ENCODE data around the gene B4GALT3. TPM values are rescaled to one million over a fixed set of nuclear protein-coding genes. Genes with fewer than 3 reads are reported as not detected.

The B4GALT3 gene
- total RNA-seq, 3 donors from 2014 or later, result 23.4 to 41.3 (median 29.4) TPM

DNA sequence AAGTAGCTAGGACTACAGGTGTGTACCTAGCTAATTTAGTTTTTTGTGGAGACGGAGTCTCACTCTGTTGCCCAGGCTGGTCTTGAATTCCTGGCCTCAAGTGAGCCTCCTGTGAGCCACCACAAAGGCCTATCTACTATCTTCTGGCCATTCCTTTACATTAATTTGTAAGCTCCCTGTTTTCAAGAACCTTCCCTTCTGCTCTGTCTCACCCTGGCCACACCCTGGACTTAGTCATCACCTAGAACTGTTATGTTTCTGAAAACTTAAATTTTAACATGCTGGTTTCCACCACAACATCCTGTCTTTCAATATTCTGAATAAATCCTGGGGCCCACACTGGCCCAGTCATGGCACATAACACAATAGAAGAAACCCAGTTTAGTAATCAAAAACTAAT, 4.9 kb upstream of the B4GALT3 start:
- TF ChIP-seq POLR2A (IDR thresholded peaks at IDR 0.05) (no peak), POLR2AphosphoS5 (IDR thresholded peaks at IDR 0.05) (no peak)
- TF ChIP-seq, protein P1, sequence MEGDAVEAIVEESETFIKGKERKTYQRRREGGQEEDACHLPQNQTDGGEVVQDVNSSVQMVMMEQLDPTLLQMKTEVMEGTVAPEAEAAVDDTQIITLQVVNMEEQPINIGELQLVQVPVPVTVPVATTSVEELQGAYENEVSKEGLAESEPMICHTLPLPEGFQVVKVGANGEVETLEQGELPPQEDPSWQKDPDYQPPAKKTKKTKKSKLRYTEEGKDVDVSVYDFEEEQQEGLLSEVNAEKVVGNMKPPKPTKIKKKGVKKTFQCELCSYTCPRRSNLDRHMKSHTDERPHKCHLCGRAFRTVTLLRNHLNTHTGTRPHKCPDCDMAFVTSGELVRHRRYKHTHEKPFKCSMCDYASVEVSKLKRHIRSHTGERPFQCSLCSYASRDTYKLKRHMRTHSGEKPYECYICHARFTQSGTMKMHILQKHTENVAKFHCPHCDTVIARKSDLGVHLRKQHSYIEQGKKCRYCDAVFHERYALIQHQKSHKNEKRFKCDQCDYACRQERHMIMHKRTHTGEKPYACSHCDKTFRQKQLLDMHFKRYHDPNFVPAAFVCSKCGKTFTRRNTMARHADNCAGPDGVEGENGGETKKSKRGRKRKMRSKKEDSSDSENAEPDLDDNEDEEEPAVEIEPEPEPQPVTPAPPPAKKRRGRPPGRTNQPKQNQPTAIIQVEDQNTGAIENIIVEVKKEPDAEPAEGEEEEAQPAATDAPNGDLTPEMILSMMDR (IDR thresholded peaks at IDR 0.05), result no peak
- no peaks in the 10 kb centered on the region for H3K4me1 ChIP-seq
- no peak for DNase-seq (ENCODE audit: low spot score in 2 of 2)
- H3K36me3 ChIP-seq, result no peaks in the 10 kb centered on the region
- intact Hi-C loops (cut with DNase I; ENCODE audit: low total_unique reads), result no loop called here
- no peak overlapping the region for H3K27ac ChIP-seq
- no peaks in the 10 kb centered on the region for H3K27me3 ChIP-seq
- H3K4me3 ChIP-seq, result no peak overlapping the region
- no peaks in the 10 kb centered on the region for H3K9me3 ChIP-seq

DNA sequence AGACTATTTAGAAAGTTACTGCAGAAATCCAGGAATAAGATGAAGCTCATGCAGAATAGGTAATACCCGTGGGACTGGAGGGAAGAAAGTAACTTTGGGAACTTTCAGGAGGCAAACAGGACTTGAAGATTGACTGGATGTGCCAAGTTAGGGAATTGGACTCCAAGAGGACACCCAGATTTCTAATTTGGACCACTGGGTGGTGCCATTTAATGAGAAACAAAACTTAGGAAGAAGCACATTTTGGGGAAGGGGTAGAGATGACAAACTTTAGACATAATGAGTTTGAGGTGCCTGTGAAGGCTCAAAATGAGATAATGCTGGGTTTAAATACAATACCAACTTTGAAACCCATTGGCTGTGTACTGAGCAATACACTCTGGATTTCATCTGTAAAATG, 3.3 kb upstream of the B4GALT3 start:
- Histone ChIP-seq H3K4me3 (no peak overlapping the region), H3K36me3 (no peaks in the 10 kb centered on the region), H3K27me3 (no peaks in the 10 kb centered on the region), H3K27ac (no peak overlapping the region), H3K4me1 (no peaks in the 10 kb centered on the region), H3K9me3 (no peaks in the 10 kb centered on the region)
- intact Hi-C loops (cut with DNase I; ENCODE audit: low total_unique reads), result no loop called here
- no peak for DNase-seq (ENCODE audit: low spot score in 2 of 2)
- TF ChIP-seq POLR2A (IDR thresholded peaks at IDR 0.05) (no peak), POLR2AphosphoS5 (IDR thresholded peaks at IDR 0.05) (no peak)
- TF ChIP-seq, protein P1 (IDR thresholded peaks at IDR 0.05), result no peak

DNA sequence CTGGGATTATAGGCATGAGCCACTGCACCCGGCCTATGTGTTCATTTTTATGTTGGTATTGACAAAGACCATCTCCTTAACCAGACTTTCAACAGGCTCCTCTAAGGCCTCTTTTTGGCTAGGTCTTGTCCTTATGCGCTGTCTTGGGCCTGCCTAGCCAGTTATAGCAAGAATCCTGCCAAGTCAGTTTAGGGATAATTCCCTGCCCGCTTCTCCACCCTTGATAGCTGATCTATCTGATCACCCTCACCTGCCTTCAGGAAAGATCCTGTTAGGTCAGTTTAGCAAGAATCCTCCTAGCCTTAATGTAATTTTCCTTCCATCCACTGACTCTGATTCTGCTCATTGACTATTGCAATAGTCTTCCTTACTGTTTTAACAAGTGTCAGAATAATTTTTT, 2.4 kb upstream of the B4GALT3 start:
- no peaks in the 10 kb centered on the region for H3K9me3 ChIP-seq
- no peak overlapping the region for H3K27ac ChIP-seq
- no peaks in the 10 kb centered on the region for H3K36me3 ChIP-seq
- no peaks in the 10 kb centered on the region for H3K4me1 ChIP-seq
- no peak for DNase-seq (ENCODE audit: low spot score in 2 of 2)
- TF ChIP-seq POLR2AphosphoS5 (IDR thresholded peaks at IDR 0.05), result no peak
- TF ChIP-seq, protein P1 (IDR thresholded peaks at IDR 0.05), result no peak
- TF ChIP-seq POLR2A (IDR thresholded peaks at IDR 0.05), result no peak
- H3K27me3 ChIP-seq, result no peaks in the 10 kb centered on the region
- H3K4me3 ChIP-seq, result no peak overlapping the region
- intact Hi-C loops (cut with DNase I; ENCODE audit: low total_unique reads), result no loop called here

DNA sequence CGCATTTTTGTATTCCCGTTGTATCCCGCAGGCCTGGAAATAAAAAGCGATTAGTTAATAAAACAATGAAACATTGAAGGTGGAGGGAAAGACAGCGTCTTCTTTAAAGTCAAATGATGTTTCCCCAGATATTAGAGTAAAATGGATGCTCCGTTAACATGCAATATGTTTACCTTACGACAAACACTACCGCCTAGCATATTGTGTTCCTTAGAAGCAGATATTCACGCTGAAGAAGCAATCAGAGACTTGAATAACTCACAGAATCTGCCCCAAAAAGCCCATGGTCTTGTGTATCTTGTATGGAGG, 583 bp upstream of the B4GALT3 start:
- H3K9me3 ChIP-seq, result no peaks in the 10 kb centered on the region
- H3K27me3 ChIP-seq, result no peaks in the 10 kb centered on the region
- H3K27ac ChIP-seq, result peak overlapping the region; percentile 91 to 96
- H3K4me3 ChIP-seq, result peak overlapping the region; percentile 80 to 86 (median 83)
- peaks cover 3% of the 10 kb centered on the region for H3K36me3 ChIP-seq
- TF ChIP-seq POLR2AphosphoS5 (IDR thresholded peaks at IDR 0.05), result no peak
- TF ChIP-seq, protein P1 (IDR thresholded peaks at IDR 0.05), result no peak
- no peak for TF ChIP-seq POLR2A (IDR thresholded peaks at IDR 0.05)
- no peak for DNase-seq (ENCODE audit: low spot score in 2 of 2)
- intact Hi-C loops (cut with DNase I; ENCODE audit: low total_unique reads), result no loop called here
- peaks cover 0 to 6% of the 10 kb centered on the region in 2 donors for H3K4me1 ChIP-seq

DNA sequence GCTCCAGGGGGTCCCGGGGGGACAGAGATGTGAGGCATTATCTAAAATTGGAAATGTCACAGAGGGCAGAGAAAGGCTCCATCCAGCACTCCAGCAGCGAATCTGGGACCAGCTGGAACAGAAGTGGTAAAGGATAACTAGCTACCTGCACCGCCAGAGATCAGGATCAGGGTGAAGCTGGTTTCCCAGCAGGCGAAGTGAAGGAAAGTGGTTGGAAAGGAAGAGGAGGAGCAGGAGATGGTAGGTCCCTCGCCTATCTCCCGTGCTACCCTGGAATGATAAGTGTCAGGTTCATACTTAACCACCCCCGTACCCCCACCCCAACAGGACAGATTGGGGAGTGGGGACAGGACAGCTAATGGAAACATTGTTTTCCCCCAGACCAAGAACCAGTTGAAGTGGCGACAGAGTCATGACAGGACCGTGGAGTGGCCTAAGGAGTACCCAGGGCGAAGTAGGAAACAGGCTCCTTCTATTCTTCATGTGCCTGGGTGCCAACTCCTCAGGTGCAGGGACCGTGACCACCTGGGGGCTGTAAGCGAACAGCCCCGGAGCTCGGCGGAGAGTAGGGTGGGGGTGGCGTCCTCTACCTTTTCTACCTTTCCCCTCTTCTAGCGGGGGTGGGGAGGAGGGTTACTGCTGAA, 717 bp downstream of the B4GALT3 start:
- no peak for DNase-seq (ENCODE audit: low spot score in 2 of 2)
- H3K9me3 ChIP-seq, result no peaks in the 10 kb centered on the region
- H3K27me3 ChIP-seq, result no peaks in the 10 kb centered on the region
- peaks cover 3% of the 10 kb centered on the region for H3K36me3 ChIP-seq
- intact Hi-C loops (cut with DNase I; ENCODE audit: low total_unique reads), result no loop called here
- TF ChIP-seq POLR2AphosphoS5 (IDR thresholded peaks at IDR 0.05) (no peak), POLR2A (IDR thresholded peaks at IDR 0.05) (no peak)
- TF ChIP-seq, protein P1 (IDR thresholded peaks at IDR 0.05), result no peak
- peak overlapping the region; percentile 91 to 96 for H3K27ac ChIP-seq
- H3K4me1 ChIP-seq, result peaks cover 0 to 12% of the 10 kb centered on the region in 2 donors
- H3K4me3 ChIP-seq, result peak overlapping the region; percentile 80 to 86 (median 83)
